NT2/D1 (cell line): ENCODE results near the gene PAX4.

Source experiments
- SUZ12 ChIP-seq: IDR thresholded peaks from 2 replicates; pipeline ENCODE4 v1.6.1; 2011; ENCODE audit not compliant: insufficient read length, insufficient read depth; ENCODE audit errors: extremely low read depth
- YY1 ChIP-seq: IDR thresholded peaks from 2 replicates; pipeline ENCODE4 v1.6.1; 2011; ENCODE audit not compliant: insufficient read length, insufficient read depth
- ZNF274 ChIP-seq: IDR thresholded peaks from 2 replicates; pipeline ENCODE4 v1.6.1; 2011; ENCODE audit warnings: mild to moderate bottlenecking, low read depth, low read length

- no peak for TF ChIP-seq YY1
- TF ChIP-seq ZNF274, result no peak
- no peak for TF ChIP-seq SUZ12
These were observed 23.5 kb downstream of the PAX4 start for GRCh38 chr7:127594490-127594889.
